IMR-90 (cell line): ENCODE measurements around the gene PNPLA1. TPM values are rescaled to one million over a fixed set of nuclear protein-coding genes. Genes with fewer than 3 reads are reported as not detected.

Experiments used
- ATAC-seq: fragments of 200-7000 bp; cut with Tn5 transposase; 2 replicates; pipeline ENCODE4 v1.9.1; 2020; ENCODE audit warnings: low read depth, mild to moderate bottlenecking, moderate library complexity
- BruUV-seq: library from RNA; stranded (reverse); fragments of 400-500 nt; replicated peaks from 2 replicates; lab custom pipeline; 2021; lab: Mats Ljungman, UMichigan
- CTCF ChIA-PET: fragments of 300-600 bp; formaldehyde crosslinking; extraction: SDS; loops from one replicate; lab custom pipeline; 2021; ENCODE audit warnings: antibody characterized with exemption; lab: Yijun Ruan, JAX
- POLR2A ChIA-PET: fragments of 300-600 bp; sonication (Branson Sonifier 250); formaldehyde crosslinking; loops from one replicate; lab custom pipeline; 2022; ENCODE audit warnings: antibody characterized with exemption; ENCODE audit not compliant: unreplicated experiment; lab: Charles Lee
- DNase-seq: peaks from one replicate; pipeline ENCODE4 v3.0.0; 2013
- H2AFZ ChIP-seq: replicated peaks from 2 replicates; pipeline ENCODE3; 2013; ENCODE audit warnings: low read length, mild to moderate bottlenecking; ENCODE audit not compliant: poor library complexity
- H2AK5ac ChIP-seq: 2 replicates; pipeline ENCODE4 v1.6.1; 2013; ENCODE audit warnings: low read depth, low read length, inconsistent platforms
- H2AK9ac ChIP-seq: replicated peaks from 2 replicates; pipeline ENCODE3; 2013; ENCODE audit warnings: mild to moderate bottlenecking, low read depth, low read length, moderate library complexity; ENCODE audit not compliant: poor library complexity
- H2BK120ac ChIP-seq: 2 replicates; pipeline ENCODE4 v1.6.1; 2013; ENCODE audit warnings: low read depth, low read length, inconsistent platforms
- H2BK15ac ChIP-seq: 3 replicates; pipeline ENCODE4 v1.6.1; 2013; ENCODE audit warnings: low read depth, low read length, inconsistent platforms
- H2BK20ac ChIP-seq: 2 replicates; pipeline ENCODE4 v1.6.1; 2013; ENCODE audit warnings: low read depth, mild to moderate bottlenecking, inconsistent platforms, low read length, moderate library complexity
- H2BK5ac ChIP-seq: 2 replicates; pipeline ENCODE4 v1.6.1; 2013; ENCODE audit warnings: mild to moderate bottlenecking, low read depth, low read length, inconsistent platforms; ENCODE audit not compliant: poor library complexity, severe bottlenecking
- H3K14ac ChIP-seq: replicated peaks from 2 replicates; pipeline ENCODE4 v1.6.1; 2013; ENCODE audit warnings: low read depth, low read length, inconsistent platforms
- H3K18ac ChIP-seq: 2 replicates; pipeline ENCODE4 v1.6.1; 2013; ENCODE audit warnings: low read depth, low read length, control low read depth
- H3K23ac ChIP-seq: 2 replicates; pipeline ENCODE4 v1.6.1; 2013; ENCODE audit warnings: low read depth, low read length, inconsistent platforms
- H3K27ac ChIP-seq: 2 replicates; pipeline ENCODE4 v1.5.1; 2013; ENCODE audit warnings: mild to moderate bottlenecking, control low read depth, low read length; ENCODE audit not compliant: insufficient read depth
- H3K27me3 ChIP-seq: 2 replicates; pipeline ENCODE4 v1.6.1; 2013; ENCODE audit warnings: low read length; ENCODE audit not compliant: control insufficient read depth, insufficient read depth
- H3K36me3 ChIP-seq: 2 replicates; pipeline ENCODE4 v1.6.1; 2013; ENCODE audit warnings: low read length, mixed read lengths; ENCODE audit not compliant: control insufficient read depth, insufficient read depth
- H3K4ac ChIP-seq: 2 replicates; pipeline ENCODE4 v1.6.1; 2013; ENCODE audit warnings: low read depth, low read length, inconsistent platforms
- H3K4me1 ChIP-seq: 2 replicates; pipeline ENCODE4 v1.6.1; 2013; ENCODE audit warnings: low read length, mixed read lengths; ENCODE audit not compliant: control insufficient read depth, insufficient read depth
- H3K4me2 ChIP-seq: 2 replicates; pipeline ENCODE4 v1.6.1; 2013; ENCODE audit warnings: low read depth, mild to moderate bottlenecking, control low read depth, low read length, moderate library complexity
- H3K4me3 ChIP-seq: 2 replicates; pipeline ENCODE4 v1.5.1; 2013; ENCODE audit warnings: low read depth, mild to moderate bottlenecking, control low read depth, low read length, moderate library complexity; ENCODE audit not compliant: insufficient read depth
- H3K56ac ChIP-seq: 2 replicates; pipeline ENCODE4 v1.6.1; 2013; ENCODE audit warnings: low read length, inconsistent platforms; ENCODE audit not compliant: insufficient read depth; ENCODE audit errors: extremely low read depth
- H3K79me1 ChIP-seq, 2 experiments: 2 replicates each; pipeline ENCODE4 v1.6.1; 2013; ENCODE audit warnings: low read length in 2 of 2, inconsistent platforms in 1 of 2, low read depth in 1 of 2
- H3K9ac ChIP-seq: 2 replicates; pipeline ENCODE4 v1.6.1; 2013; ENCODE audit warnings: low read depth, low read length, control low read depth
- H3K9me1 ChIP-seq: 2 replicates; pipeline ENCODE4 v1.6.1; 2013; ENCODE audit warnings: low read length, inconsistent platforms; ENCODE audit not compliant: insufficient read depth
- H3K9me3 ChIP-seq: 2 replicates; pipeline ENCODE4 v1.6.1; 2013; ENCODE audit warnings: low read length; ENCODE audit not compliant: control insufficient read depth, insufficient read depth
- H4K20me1 ChIP-seq: 2 replicates; pipeline ENCODE4 v1.6.1; 2013; ENCODE audit warnings: low read length, inconsistent platforms; ENCODE audit not compliant: insufficient read depth
- H4K5ac ChIP-seq: 2 replicates; pipeline ENCODE4 v1.6.1; 2013; ENCODE audit warnings: mild to moderate bottlenecking, low read depth, low read length, control low read depth
- H4K8ac ChIP-seq, 2 experiments: 2 replicates each; pipeline ENCODE4 v1.6.1; 2013; ENCODE audit warnings: low read depth in 2 of 2, low read length in 2 of 2, control low read depth in 1 of 2, inconsistent platforms in 1 of 2
- H4K91ac ChIP-seq: 2 replicates; pipeline ENCODE4 v1.6.1; 2013; ENCODE audit warnings: low read depth, low read length, inconsistent platforms; ENCODE audit not compliant: insufficient read depth
- CEBPB ChIP-seq: IDR thresholded peaks from 2 replicates; pipeline ENCODE4 v1.6.1; 2012; ENCODE audit warnings: low read depth, low read length, improper control_type of control experiment
- MAFK ChIP-seq: IDR thresholded peaks from 2 replicates; pipeline ENCODE4 v1.6.1; 2012; ENCODE audit warnings: low read depth, low read length, improper control_type of control experiment
- MAZ ChIP-seq: IDR thresholded peaks from 2 replicates; pipeline ENCODE4 v1.6.1; 2012; ENCODE audit warnings: low read depth, mild to moderate bottlenecking, low read length, improper control_type of control experiment, moderate library complexity, borderline replicate concordance
- NFE2L2 ChIP-seq: fragments of 150-350 bp; IDR thresholded peaks from 2 replicates; pipeline ENCODE4 v1.6.1; 2016; ENCODE audit warnings: low read depth, mild to moderate bottlenecking, low read length
- RAD21 ChIP-seq: IDR thresholded peaks from 2 replicates; pipeline ENCODE4 v1.6.1; 2012; ENCODE audit warnings: low read length, improper control_type of control experiment
- RCOR1 ChIP-seq: IDR thresholded peaks from 2 replicates; pipeline ENCODE4 v1.6.1; 2012; ENCODE audit warnings: mild to moderate bottlenecking, low read length, improper control_type of control experiment; ENCODE audit not compliant: insufficient replicate concordance
- SMC3 ChIP-seq: fragments of 150-350 bp; IDR thresholded peaks from 2 replicates; pipeline ENCODE4 v1.6.1; 2016; ENCODE audit warnings: low read depth, mild to moderate bottlenecking, antibody characterized with exemption, low read length, moderate library complexity
- WGBS, 2 experiments: methylation state at CpG; one replicate each; pipeline versions ENCODE4 v1.1.5 to v1.1.7; 2013; ENCODE audit warnings: missing lambda C conversion rate in 2 of 2; ENCODE audit not compliant: insufficient read length in 1 of 2; ENCODE audit errors: extremely low coverage in 2 of 2; 5-methylcytosine and 5-hydroxymethylcytosine counted together
- dilution Hi-C: fragments of 300-500 bp; cut with HindIII; formaldehyde crosslinking; loops from one replicate; pipeline ENCODE4 v1.14.3; 2018; ENCODE audit warnings: low sequenced_read_pairs; ENCODE audit not compliant: unreplicated experiment
- in situ Hi-C: fragments of 300-500 bp; cut with MboI; formaldehyde crosslinking; loops from 3 replicates; pipeline ENCODE4 v1.14.3; 2019; ENCODE audit warnings: low sequenced_read_pairs, inconsistent platforms, mixed read lengths
- intact Hi-C: fragments of 100-400 bp; cut with micrococcal nuclease; formaldehyde crosslinking; loops from 2 replicates; pipeline ENCODE4 v1.10.0; 2022
- polyA plus RNA-seq, 3 experiments: library from polyadenylated mRNA; depleted of rRNA; stranded (reverse); fragments of >200 nt; gene quantifications; 2 replicates each; pipeline ENCODE4 v1.2.3, GENCODE V29; 2012; ENCODE audit warnings: low replicate concordance in 1 of 3
- total RNA-seq: library from RNA; depleted of rRNA; stranded (reverse); fragments of >200 nt; gene quantifications from 2 replicates; pipeline ENCODE4 v1.2.3, GENCODE V29; 2012
- TF ChIP-seq, protein P1 (sequence below): fragments of 150-350 bp; IDR thresholded peaks from 2 replicates; pipeline ENCODE4 v1.6.1; 2017; ENCODE audit warnings: mild to moderate bottlenecking, antibody characterized with exemption, low read length, low read depth
- TF ChIP-seq, protein P2 (sequence below): conservative IDR thresholded peaks from 2 replicates; pipeline ENCODE4 v1.5.1; 2012; ENCODE audit warnings: mild to moderate bottlenecking, low read depth, low read length, improper control_type of control experiment

The PNPLA1 gene
- total and polyA plus RNA-seq, 2 of the 4 experiments (the other 2 are of a cell fraction), result not detected

DNA sequence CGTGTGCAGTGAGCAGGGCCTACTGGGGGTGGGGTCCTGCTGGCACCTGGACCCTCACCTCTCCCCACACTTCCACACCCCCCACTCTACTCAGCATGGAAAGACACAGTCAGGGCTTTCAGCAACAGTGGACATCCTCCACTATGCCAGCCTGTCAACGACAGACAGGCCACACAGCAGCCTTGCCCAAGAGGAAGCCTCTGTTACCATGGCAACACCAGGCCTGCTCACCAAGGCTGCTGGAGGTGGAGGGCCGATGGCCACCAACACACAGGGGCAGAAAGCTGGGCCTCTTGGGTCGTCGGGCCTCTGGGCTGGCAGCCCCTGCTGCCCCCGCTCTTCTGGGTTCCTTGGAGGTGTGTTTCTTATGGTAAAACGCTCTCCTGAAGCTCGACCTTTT is 53.2 kb downstream of the PNPLA1 start:
- no peaks in the 10 kb centered on the region for H4K20me1 ChIP-seq
- DNase-seq (no peak), ATAC-seq (no peak; the same call in 1 of the 2 replicates)
- H2AFZ ChIP-seq, result no peak overlapping the region
- no peak overlapping the region for H2AK5ac ChIP-seq
- TF ChIP-seq RCOR1, result no peak
- TF ChIP-seq MAZ, result no peak
- no peak for TF ChIP-seq MAFK
- TF ChIP-seq, protein P1, sequence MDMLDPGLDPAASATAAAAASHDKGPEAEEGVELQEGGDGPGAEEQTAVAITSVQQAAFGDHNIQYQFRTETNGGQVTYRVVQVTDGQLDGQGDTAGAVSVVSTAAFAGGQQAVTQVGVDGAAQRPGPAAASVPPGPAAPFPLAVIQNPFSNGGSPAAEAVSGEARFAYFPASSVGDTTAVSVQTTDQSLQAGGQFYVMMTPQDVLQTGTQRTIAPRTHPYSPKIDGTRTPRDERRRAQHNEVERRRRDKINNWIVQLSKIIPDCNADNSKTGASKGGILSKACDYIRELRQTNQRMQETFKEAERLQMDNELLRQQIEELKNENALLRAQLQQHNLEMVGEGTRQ, result no peak
- no peak for TF ChIP-seq CEBPB
- TF ChIP-seq SMC3, result no peak
- TF ChIP-seq, protein P2, sequence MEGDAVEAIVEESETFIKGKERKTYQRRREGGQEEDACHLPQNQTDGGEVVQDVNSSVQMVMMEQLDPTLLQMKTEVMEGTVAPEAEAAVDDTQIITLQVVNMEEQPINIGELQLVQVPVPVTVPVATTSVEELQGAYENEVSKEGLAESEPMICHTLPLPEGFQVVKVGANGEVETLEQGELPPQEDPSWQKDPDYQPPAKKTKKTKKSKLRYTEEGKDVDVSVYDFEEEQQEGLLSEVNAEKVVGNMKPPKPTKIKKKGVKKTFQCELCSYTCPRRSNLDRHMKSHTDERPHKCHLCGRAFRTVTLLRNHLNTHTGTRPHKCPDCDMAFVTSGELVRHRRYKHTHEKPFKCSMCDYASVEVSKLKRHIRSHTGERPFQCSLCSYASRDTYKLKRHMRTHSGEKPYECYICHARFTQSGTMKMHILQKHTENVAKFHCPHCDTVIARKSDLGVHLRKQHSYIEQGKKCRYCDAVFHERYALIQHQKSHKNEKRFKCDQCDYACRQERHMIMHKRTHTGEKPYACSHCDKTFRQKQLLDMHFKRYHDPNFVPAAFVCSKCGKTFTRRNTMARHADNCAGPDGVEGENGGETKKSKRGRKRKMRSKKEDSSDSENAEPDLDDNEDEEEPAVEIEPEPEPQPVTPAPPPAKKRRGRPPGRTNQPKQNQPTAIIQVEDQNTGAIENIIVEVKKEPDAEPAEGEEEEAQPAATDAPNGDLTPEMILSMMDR, result no peak
- no peak for TF ChIP-seq NFE2L2
- TF ChIP-seq RAD21, result no peak
- H3K79me1 ChIP-seq, result no peaks in the 10 kb centered on the region
- dilution Hi-C loops (no loop called here), intact Hi-C loops (no loop called here), in situ Hi-C loops (no loop called here)
- ChIA-PET CTCF (no interaction called here), POLR2A (no interaction called here)
- H3K27me3 ChIP-seq, result peaks cover 72% of the 10 kb centered on the region
- no peak overlapping the region for H4K91ac ChIP-seq
- H3K4me1 ChIP-seq, result no peaks in the 10 kb centered on the region; the same call in 1 of the 2 replicates
- no peak overlapping the region for H2BK5ac ChIP-seq
- no peak overlapping the region for H2BK15ac ChIP-seq
- no peaks in the 10 kb centered on the region for H3K9me1 ChIP-seq
- no peak overlapping the region for H2BK120ac ChIP-seq
- no peak overlapping the region for H4K5ac ChIP-seq
- no peak overlapping the region for H3K14ac ChIP-seq
- no peak overlapping the region for H3K4ac ChIP-seq
- H3K27ac ChIP-seq, result no peak overlapping the region
- H3K36me3 ChIP-seq, result no peaks in the 10 kb centered on the region
- no peak overlapping the region for H2BK20ac ChIP-seq
- no peak overlapping the region for H3K18ac ChIP-seq
- no peak overlapping the region for H4K8ac ChIP-seq
- BruUV-seq, result no TSS peak
- no peak overlapping the region for H3K4me3 ChIP-seq
- H3K56ac ChIP-seq, result no peak overlapping the region
- no CpG with 5 or more reads among the region's 8 CpGs for WGBS, 2 experiments
- no peaks in the 10 kb centered on the region for H3K9me3 ChIP-seq
- H2AK9ac ChIP-seq, result no peak overlapping the region
- H3K4me2 ChIP-seq, result no peak overlapping the region
- H3K23ac ChIP-seq, result no peak overlapping the region
- no peak overlapping the region for H3K9ac ChIP-seq
